NCI-H2227 (cell line): ENCODE results near the gene CYBA.

ENCODE experiments used
- DNase-seq: peaks from one replicate; lab custom pipeline; 2025; ENCODE audit not compliant: unreplicated experiment; lab: John Stamatoyannopoulos, UW

Gene CYBA

DNA sequence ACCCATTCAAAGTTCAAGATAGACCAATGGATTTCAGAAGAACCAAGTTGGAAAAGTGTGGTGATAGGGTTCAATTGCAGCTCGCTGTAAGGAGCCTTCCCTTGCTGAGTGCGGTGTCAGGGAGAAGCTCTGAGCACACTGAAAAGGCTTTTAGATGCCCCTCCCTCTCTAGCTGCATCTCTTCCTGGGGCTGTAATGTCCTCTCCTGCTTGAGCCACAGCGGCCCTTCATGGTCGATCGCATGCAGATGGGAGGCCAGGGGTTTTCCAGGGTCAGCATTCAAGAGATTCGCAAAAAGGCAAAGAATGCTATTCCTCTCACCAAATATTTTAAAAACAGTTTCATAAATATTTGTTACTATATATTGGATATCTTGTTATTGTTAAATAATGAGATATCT is 56.9 kb downstream of the CYBA start:
- no peak for DNase-seq

GRCh38 chr16:88593489-88593888 is 57.4 kb downstream of the CYBA start:
- no peak for DNase-seq
